ENCODE measurements around the gene PTPRM.

The PTPRM gene

DNA sequence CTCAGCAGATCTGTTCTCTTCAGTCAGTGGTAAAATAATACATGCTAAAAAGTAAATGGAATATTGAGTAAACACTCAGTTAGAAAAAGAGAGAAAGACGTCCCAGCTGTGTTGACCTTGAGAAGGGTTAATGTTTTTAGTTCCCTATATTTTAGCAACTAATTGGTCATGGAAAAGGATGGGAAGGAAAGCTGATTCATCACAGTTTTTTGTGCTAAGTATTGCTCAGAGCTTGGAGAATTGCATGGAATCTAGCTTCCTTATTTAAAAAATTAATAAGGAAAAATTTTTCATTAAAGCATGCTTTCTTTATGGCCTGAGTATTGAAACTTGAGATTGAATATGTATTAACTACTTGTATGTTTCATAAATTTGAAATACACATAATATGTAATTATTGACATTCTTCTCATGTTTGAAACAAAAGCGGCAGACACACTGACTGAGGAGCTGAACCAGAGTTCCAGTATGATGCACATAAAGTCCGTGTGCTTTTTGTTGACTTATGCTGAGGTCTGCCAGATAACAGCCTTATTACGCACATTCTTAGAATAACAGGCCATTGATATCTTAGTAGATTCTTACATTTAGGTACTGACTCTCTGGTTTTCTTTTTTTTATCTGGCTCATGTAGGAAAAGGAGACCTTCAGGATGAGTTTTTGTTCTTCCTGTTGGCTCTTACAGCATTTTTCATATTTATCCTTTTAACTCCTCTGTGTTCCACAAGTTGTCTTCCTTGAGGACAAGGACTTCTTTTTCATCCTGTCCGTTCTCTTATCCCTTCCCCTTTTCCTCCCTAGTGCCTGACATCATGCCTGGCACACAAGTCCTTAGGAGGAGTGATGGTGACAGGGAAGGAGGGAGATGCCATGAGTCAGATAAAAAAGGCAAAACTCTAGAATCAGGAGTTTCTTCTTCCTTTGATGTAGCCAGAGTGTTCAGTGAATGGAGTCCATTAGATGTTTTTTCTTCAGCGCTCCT, 194.1 kb downstream of the PTPRM start:
- no peak for DNase-seq

DNA sequence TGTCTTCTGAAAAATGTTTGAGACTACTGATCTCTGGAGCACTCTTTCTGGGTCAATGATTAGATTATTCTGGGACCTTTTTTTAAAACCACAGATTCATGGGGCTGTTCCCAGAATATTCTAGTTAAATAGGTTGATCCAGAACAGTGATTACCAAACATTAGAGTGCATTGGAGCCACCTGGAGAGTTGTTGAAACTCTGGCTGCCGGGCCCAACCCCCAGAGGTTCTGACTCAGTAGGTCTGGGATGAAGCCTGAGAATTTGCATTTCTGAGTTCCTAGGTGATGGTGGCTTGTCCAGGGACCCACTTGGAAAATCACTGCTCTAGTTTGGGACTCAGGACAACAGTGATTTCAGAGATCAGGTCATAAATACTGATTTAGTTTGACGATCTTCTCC, 197.3 kb downstream of the PTPRM start:
- DNase-seq, result no peak

DNA sequence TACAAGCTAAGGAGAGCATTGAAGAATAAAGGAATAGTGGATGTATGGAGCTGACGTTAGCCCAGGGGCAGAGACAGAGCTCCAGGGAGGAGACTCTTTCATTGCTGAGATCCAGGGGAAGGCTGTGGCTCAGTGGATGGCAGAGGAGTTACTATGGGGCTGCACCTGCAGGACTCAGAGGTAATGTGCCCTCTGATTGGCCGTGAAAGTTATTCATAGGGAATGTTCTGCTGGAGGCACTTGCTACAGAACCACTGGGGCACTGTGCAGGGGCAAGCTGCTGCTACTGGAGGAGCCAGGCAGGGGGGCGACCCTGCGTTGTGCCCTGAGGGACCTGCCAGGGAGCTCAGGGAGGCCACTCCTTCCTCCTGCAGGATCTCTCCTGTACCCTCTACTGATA, 199.2 kb downstream of the PTPRM start:
- DNase-seq, result no peak

DNA sequence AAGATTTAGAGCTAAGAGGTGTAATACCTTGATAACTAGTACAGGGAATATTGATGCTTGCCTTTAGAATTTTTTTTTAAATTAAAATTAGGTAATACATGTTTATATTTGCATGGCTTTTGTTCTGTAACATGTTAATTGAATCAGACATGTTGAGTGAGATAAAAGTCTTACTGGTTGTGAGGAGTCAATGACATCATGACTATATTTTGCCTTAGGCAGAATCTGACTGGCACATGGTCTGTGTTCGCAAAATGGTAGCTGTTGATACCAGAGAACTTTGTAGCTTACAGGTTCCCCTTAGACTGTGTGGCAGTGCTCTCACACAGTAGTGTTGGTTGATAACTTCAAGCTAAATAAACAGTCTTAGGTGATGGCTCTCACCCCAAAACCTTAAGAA, 199.7 kb downstream of the PTPRM start:
- DNase-seq, result no peak

DNA sequence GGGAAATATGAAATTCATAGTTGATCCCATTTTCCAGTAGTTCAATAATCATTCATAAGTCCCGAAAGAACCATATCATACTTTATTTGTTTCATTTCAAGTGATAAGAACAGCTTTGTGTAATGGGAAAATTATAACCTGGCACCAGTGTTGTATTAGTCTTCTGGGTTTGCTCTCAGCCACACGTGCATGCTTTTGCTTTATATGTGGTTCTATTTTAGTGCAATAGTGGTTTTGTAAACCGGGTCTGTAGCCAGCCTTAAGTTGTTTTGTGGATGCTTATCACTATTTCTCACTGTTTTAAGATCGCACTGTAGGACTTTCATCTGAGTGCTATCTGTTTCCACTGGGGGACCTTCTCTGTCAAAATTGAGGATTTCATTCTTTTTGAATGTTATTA, 203.8 kb downstream of the PTPRM start:
- DNase-seq, result no peak

DNA sequence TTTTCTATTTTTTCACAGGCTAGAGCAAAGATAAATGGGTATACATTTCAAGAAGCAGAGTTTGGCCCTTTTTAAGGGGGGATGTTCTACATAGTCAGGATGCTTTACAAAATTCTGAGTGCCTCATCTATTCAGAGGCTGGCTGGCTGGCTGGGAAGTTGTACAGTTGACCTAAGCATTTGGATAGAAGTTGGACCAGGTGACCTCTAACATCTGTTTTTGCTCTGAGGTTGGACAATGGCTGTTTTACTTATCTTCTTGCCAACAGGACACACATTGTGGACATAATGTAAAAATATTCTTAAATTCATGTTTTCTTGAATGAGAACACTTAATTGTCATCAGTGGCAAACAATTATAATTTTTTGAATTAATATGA, 205.4 kb downstream of the PTPRM start:
- no peak for DNase-seq

DNA sequence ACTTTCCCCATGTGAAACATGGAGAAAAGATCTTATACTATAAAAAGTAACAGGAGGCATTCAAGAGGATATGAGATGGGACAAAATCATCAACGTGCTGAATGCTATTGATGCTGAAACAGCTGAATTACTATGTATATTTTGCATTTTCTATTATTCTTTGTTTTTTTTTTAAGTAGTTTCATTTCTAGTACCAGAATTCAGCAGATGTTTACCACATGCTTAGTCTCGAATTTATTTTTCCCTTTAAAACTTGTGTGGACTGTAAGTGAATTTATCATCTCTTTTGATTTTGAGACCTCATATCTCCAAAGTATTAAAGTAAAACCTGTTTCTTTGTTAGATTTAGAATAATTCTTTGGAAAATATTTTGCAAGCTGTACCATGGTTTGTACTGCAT, 205.8 kb downstream of the PTPRM start:
- no peak for DNase-seq

DNA sequence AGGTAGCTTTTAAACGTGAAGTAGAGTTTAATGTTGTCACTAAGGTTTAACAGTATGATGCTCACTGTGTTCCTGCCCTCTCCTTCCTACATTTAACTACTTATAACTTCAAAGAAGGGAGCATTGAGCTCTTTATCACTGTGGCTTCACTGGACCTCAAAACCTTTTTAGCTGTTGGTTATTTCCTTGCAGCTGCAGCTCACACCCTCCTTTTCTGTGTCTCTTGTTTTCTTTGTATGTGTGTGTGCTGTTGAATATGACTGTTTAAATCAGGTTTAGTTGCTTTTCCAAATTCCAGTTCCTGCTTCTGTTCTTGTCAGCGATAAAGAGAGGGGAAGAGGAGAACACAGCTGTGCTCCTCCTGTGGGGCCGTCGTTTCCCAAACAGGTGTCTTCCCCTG, 208.0 kb downstream of the PTPRM start:
- DNase-seq, result no peak

DNA sequence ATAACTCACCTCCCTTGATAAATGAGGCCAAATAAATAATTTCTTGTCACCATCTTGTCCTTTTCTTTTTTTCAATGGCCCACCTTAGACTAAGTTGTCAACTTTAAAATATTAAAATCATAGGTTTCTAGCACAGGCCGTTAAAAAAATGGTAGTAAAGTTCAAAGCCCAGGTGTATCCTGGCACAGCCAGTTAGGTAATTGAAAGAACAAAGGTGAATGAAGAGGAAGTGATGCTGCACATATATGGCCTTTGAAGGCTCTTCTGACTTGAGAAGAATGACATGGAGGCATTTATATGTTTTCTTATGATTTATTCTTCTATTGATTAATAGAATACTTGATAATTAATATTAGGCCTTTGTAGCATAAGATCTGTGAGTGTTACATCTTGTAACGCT, 208.7 kb downstream of the PTPRM start:
- DNase-seq, result no peak

DNA sequence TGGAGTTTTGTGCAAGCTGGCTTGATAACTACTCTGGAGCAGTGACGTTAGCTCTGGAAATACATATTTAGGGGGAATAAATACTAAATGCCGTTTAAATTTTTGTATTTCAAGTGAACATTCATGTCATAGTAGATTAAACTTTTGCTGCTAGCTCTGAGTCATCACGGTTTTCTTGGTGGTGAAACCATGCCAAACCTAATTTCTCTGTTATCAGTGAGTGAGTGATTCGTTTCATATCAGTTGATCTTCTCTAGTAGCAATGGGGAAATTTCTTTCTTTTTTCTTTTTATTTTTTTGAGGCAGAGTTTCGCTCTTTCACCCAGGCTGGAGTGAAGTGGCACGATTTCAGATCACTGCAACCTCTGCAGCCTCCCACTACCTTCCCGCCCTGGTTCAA, 211.1 kb downstream of the PTPRM start:
- DNase-seq, result no peak

DNA sequence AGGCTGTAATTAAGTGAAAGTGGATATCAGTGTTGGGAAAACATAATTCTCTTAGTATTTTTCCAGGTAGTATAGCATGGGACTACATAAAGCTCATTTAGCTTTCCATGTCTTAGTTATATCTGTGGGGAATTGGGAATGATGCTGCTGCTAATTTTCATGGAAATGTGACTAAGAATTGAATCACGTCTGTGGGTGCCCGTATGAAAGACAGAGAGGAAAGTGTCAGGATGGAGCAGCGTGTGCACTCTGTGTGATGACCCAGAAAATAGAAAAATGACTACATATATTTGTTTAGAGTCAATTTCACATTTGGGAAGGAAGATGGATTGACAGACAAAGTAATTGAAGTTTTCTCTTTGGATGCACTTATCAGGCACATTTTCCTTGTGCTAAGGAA, 212.1 kb downstream of the PTPRM start:
- no peak for DNase-seq

DNA sequence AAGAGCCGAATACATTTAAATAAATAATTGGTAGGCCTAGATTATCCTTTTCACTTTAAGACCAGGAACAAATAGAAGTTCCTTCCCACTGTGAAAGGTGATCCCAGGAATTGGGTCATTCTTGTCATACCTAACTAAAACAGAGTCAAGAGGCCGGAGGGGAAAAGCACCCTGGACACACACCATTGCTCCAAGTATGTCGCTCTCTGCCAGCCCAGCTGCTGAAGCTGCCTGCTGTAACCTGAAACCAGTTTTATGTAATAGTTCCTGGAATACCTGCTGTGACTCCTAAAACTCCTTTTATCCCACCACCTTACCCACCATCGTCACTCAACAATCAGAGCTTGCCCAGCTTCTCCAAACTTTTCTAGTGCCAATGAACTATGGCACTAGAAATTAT, 217.1 kb downstream of the PTPRM start:
- no peak for DNase-seq

DNA sequence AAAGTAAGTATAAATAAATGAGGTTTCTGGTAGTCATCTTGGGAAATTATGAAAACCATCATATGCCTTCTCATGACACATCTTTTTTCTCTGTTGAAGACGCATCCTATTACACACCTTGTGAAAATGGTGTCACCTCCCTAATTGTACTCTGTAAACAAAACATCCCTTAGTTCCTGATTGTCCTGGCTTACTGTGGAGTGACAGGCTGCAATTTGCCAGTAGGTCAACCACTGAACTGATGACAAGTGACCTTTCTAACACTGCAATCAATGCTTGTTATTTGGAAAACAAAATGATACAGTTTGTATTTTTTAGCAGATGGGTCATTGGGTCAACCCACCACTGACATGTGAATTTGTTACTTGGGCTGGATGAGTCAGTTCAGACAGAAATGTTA, 219.5 kb downstream of the PTPRM start:
- DNase-seq, result no peak

DNA sequence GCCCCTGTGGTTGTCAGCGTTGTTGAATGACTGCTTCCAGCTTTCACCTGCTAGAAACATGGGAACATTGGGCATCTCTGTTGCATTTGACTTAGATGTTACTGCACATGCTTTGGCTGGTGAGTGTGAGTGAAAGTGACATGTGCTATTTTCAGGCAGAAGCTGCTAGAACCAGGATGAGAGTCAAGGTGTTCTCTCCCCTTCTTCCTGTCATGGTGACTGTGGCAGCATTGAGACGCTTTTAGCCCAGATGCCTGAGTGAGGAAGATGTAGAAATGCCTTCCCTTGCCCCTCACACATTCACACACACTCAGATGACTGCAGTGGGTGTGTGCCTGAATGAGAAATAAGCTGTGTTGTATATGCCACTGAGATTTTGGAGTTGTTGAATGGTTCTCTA, 220.2 kb downstream of the PTPRM start:
- DNase-seq, result no peak

DNA sequence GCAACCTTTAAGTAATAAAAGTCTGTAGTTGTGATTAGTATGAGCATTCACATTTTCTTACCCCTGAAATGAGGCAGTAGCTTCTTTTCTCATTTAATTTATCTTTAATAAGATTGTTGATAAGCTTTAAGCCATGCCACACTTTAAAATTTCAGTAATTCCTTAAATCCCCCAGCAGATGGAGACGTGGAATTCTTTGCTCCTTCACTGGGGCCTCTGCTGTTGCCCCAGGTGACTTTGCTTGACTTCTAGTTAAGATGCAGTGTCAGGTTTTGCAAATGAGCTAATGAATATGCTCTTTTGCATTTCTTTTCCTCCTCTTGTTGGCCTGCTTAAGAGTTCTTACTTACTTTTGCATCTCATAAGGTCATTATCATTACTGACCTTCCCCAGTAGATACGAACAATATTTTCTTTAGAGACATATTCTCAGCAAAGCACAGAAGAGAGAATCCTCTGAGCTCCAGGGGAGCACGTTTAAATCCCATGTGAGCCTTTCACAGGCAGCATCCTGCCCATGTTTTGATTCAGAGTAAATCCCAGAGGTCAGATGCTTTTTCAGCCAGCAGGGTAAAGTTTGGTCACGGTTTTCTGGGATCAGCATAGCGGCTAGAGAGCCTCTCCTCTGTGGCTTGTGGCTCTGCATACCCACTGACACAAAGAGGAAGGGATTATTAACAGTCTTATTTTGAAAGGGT, 222.9 kb downstream of the PTPRM start:
- DNase-seq, result peak; percentile 6 to 52

DNA sequence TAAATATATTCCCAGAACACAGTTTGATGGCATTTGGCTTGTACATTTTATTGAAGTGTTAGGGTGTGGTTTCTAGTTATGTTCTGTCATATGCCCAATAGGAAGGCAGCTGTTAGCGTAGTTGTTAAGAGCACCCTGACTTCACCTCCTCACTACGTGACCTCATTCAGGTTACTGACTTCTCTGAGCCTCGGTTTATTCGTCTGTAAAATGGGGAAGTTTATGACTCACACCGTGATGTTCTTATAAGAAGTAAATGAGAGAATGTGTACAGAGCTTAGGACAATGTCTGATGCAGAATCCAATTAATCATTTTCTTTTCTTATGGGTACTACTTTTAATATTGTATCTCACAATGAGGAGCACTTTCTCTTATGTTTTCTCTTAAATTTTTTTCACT, 226.0 kb downstream of the PTPRM start:
- DNase-seq, result no peak

DNA sequence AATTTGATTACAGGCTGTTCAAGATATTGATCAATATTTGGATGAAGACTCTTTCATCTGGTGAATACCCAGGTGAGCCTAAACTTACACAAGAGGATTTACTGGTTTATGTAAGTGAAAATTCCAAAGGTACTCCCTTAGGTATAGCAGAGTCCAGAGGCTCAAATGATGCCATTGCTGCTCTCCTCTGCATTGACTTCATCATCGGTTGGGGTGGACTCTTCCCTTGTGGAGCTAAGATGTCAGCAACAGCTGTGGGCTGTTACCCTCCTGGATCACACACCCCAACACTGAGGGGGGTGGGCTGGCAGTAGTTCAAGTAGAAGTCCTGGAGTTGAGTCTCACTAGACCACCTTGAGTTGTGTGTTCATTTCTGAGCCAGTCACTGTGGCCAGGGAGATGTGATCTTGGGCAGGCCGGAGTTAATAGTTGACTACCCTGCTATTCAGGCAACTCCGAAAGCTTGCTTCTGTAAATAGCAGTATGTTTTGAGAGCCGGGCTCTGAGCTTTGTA, 236.9 kb downstream of the PTPRM start:
- no peak for DNase-seq

DNA sequence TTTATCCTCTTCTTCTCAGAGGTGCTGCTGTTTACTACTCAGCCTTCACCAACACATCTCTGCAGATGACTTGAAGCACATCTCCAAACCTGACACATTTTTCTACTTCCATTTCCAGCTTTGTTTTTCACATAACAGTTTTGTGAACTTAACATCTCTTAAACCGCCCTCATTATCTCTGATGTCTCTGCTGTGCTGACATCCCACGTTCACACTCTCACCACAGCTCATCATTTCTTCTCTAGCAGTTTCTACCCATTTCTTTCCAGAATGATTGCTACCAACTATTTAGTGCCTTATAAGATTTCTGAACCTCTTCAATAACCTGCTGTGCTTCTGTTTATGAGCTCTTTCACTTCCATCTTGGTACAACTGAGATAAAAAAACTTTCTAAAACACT, 238.0 kb downstream of the PTPRM start:
- DNase-seq, result no peak

DNA sequence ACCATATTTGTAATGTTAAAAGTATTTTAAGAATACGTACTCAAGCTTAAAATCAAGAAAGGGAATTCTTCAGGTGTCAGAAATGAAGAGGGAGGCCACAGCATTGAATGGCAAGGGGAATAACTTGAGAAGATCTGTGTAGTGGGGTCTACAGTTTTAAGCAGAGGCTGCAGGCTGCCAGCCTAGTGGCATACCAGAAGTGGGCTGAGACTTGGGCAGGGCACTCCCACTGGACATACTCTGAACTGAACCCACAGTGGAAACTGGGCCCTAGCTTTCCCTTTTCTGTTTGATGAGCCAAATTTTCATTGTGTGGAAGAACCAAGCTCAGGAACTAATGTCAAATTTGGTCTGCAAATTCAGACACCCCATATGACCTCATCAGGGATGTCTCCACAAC, 238.8 kb downstream of the PTPRM start:
- no peak for DNase-seq

DNA sequence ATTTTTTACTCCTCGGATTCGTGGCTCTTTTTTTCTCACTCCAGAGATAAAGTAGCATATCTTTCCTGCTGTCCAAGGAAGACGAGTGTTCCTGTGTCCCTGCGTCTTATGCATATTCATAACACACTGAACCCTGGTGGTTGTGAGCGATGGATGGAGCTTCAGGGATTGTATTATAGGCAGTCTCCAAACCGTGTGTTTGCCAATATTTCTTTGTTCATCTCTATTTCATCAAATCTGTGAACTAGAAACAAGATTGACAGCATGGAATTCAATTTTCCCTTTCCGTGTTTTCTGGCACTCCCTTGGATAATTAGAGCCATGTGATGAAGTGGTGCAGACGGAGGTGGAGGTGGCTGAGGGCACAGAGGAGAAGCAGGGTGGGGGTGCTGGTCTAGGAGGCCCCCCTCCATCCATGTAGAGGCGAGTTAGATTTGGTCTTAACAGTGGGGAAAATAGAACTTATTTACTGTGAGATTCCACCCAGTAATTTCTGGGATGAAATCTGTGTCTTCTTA, 240.9 kb downstream of the PTPRM start:
- no peak for DNase-seq

DNA sequence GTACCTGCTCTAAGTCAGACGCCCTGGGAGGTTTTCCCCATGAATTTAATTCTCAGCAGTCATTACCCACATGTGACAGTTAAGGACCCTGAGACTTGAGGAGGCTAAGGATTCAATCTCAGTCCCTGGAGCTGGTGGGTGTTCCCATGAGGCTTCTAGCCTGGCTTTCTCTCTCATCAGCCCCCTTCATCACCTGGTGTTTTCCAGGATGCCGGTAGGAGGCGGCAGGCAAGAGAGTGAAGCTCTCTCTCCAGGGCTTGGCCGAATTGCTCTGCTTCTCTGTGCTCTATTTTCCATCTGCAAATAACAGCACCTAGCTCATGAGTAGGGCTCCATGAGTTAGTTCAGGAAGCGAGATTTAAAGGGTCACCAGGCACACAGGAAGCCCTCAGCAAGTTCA, 241.9 kb downstream of the PTPRM start:
- peak in 1 of 2 experiments; percentile 13 for DNase-seq

DNA sequence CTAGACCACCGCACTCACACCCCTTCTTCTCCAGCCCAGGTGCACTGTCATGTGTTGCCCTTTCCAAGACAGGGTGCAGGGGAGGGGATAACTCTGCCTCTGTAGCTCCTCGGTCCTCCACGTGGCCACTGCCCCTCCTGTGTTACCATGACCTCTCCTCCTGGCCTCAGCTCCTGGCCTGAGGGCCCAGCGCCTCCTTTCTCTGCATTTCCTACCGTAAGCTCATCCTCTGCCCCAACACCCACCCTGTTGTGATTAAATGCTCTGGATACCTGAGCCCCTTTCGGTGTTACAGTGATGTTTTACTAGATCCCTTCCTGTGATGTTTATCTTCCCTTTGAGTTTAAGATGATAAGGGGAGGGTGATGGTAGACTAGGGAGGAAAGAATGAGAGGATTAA, 242.3 kb downstream of the PTPRM start:
- DNase-seq, result no peak

DNA sequence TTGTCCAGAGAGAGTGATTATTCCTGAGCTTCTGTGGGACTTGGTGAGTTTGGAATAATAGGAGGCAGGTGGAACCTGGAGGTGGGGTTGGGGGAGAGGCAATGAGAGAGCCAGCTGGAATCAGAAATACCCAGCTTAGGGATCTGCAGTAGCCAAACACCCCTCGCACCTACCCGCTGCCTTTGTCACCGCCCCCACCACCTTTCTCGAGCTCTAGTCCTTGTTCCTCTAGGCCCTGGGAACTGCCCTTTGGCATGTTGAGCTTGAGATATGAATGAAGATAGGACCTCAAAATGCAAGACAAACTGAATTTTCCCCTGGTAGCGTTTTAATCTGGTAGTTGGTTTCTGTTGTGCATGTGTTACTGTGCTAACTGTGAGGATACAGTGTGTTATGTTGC, 242.9 kb downstream of the PTPRM start:
- no peak for DNase-seq

Measured in NCI-H524 (cell line).